Fibroblast of the aortic adventitia (primary cell): ENCODE data around the gene BRPF1. TPM values are rescaled to one million over a fixed set of nuclear protein-coding genes. Genes with fewer than 3 reads are reported as not detected.

Source experiments
- DNase-seq: peaks from one replicate; pipeline ENCODE4 v3.0.0-alpha.2; 2010; ENCODE audit warnings: low read depth
- H3K4me3 ChIP-seq: 2 replicates; pipeline ENCODE4 v1.5.1; 2011; ENCODE audit warnings: low read depth, mild to moderate bottlenecking, control low read depth, low read length, moderate library complexity
- CTCF ChIP-seq: IDR thresholded peaks from 2 replicates; pipeline ENCODE4 v1.5.1; 2011; ENCODE audit warnings: mild to moderate bottlenecking, low read length, control low read depth, inconsistent platforms; ENCODE audit not compliant: insufficient read depth
- total RNA-seq: library from RNA; depleted of rRNA; stranded (reverse); fragments of >200 nt; gene quantifications from 2 replicates; pipeline ENCODE4 v1.2.3, GENCODE V29; 2012; ENCODE audit warnings: low replicate concordance

BRPF1 gene
- total RNA-seq, 1 donor = 13.9 TPM

GRCh38 chr3:9686703-9687102 lies 44.8 kb upstream of the BRPF1 start:
- no peak for DNase-seq
- no peak for TF ChIP-seq CTCF
- H3K4me3 ChIP-seq = no peak overlapping the region

GRCh38 chr3:9687514-9687913 lies 44.0 kb upstream of the BRPF1 start:
- TF ChIP-seq CTCF = no peak
- DNase-seq = no peak
- H3K4me3 ChIP-seq = no peak overlapping the region

- no peak for DNase-seq
- no peak for TF ChIP-seq CTCF
- no peak overlapping the region for H3K4me3 ChIP-seq
Observed at GRCh38 chr3:9688961-9689360, 42.6 kb upstream of the BRPF1 start.

- no peak for TF ChIP-seq CTCF
Observed at GRCh38 chr3:9689757-9690156, 41.8 kb upstream of the BRPF1 start.

GRCh38 chr3:9690451-9691450 lies 40.8 kb upstream of the BRPF1 start:
- H3K4me3 ChIP-seq = no peak overlapping the region
- no peak for TF ChIP-seq CTCF
- no peak for DNase-seq

More at GRCh38 chr3:9689757-9690156, 41.8 kb upstream of the BRPF1 start:
- no peak for DNase-seq
- H3K4me3 ChIP-seq = no peak overlapping the region

- TF ChIP-seq CTCF = no peak
- DNase-seq = no peak
- no peak overlapping the region for H3K4me3 ChIP-seq
Observed at GRCh38 chr3:9691636-9692035, 39.9 kb upstream of the BRPF1 start.
